Vein endothelial cell (primary cell): Measurements from ENCODE around the gene RYR2. TPM values are rescaled to one million over a fixed set of nuclear protein-coding genes. Genes with fewer than 3 reads are reported as not detected.

Experiments used
- small RNA-seq: library from RNA; depleted of rRNA; stranded (forward); fragments of <200 nt; gene quantifications from one replicate; pipeline ENCODE3, GENCODE V24; 2012
- total RNA-seq: library from RNA; depleted of rRNA; stranded (reverse); fragments of >200 nt; gene quantifications from 2 replicates; pipeline ENCODE4 v1.2.3, GENCODE V29; 2012

Gene RYR2
- 0.10 TPM in 1 of 2 replicates, not detected in the other for total RNA-seq

DNA sequence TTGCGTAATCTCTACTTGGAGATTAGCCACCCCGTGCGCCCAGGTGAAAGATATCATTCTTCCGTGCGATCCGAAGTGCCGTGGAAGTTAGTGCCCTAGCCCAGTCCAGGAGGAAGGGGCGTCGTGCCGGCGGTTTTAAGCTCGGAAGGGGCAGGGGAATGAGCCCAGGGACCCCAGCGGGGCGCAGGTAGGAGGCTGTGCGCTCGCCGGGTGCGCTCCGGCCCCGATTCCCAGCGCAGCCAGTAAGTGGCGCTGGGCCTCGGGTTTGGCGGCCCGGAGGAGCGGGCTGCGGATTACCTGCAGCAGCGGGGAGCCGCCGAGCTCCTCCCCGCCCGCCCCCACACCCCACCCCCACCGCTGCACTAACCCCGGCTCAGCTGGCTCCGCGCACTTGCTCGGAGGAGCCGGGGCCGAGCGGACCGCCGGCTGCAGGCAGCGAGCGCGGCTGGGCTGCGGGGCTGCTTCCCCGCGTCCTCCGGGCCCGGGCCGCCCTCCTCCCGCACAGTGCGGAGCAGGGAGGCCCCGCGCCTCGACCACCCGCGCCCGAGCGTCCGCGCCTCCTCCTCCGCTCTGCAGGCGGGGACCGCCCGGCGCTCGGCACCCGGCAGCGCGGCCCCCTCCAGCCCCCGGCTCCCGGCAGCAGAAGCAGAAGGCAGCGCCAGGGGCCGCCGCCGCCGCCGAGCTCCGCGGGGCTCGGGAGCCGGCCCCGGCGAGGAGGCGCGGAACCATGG lies at the start of gene RYR2:
Gene RYR2 (plus strand): TSS at position 390 of the 731 bp plus-strand sequence. CDS start 338 bp downstream, at position 728.

GRCh38 chr1:237004116-237004515 lies 37.9 kb upstream of the RYR2 start, which contains the start of gene MT1HL1:
TSS of gene MT1HL1 (minus strand) at chr1:237004441. CDS start at chr1:237004372, 69 bp downstream.

Small RNAs within 50 kb of the gene (small RNA-seq; reads per million reads assigned to genes)
- gene MIR4428 (not detected), gene RF00402 (not detected)

Other genes starting within 250 kb of the RYR2 start
- gene MTR, start 246.9 kb upstream of the RYR2 start, total RNA-seq: 34.9 and 35.8 TPM in 2 replicates
- gene MT1HL1, start 37.7 kb upstream of the RYR2 start, total RNA-seq: not detected in 2 replicates